Measurements from ENCODE around the gene MGARP. TPM values are rescaled to one million over a fixed set of nuclear protein-coding genes. Genes with fewer than 3 reads are reported as not detected.

MGARP gene
- polyA plus RNA-seq, 2 of the 4 experiments (the other 2 are of a cell fraction) = 1.1 to 1.4 TPM

DNA sequence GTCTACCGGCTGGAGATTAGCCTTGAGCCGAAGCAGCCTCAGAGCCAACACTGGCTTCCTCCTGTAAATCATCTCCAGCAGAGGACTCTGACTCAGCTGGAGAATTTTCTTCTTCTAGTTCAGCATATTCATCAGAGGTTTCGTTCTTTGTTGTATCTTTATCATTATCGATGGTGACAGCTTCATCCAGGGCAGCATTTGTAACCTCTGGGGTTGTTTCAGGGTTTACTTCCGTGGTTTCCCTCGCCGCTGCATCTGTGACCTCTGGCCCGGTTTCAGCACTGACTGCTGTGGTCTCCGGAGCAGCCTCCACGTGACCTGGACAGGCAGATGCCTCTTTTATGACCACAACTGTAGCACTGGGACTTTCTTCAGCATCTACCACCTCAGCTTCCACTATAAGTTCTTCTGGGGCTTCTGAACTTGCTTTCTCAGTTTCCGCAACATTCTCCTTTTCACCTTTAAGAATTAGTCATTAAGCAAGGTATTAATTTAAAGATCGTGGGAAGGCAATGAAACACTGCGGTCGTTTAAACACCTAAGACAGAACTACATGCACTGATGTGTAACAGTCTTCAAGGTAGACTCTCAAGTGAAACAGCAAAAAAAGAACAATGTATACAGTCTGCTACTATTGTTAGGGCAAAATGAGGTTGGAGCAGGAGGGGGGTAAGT, 13.3 kb downstream of the MGARP start:
- Histone ChIP-seq H3K27ac (peak overlapping the region; percentile 80 to 85), H3K4me1 (peaks cover 19% of the 10 kb centered on the region), H3K4me3 (peak overlapping the region; percentile 35), H3K9me3 (no peaks in the 10 kb centered on the region), H3K4me2 (peak overlapping the region; percentile 81)
- ATAC-seq (peak; percentile 93 to 95), FAIRE-seq (peak; percentile 32), DNase-seq (ENCODE audit: low read depth in 1 of 2, low spot score in 1 of 2) (peak; percentile 48 to 64)
- WGBS (ENCODE audit: missing lambda C conversion rate) = 8% methylated on average over 14 of the region's 14 CpGs
- no peak for TF ChIP-seq CHD2 (IDR thresholded peaks at IDR 0.05; ENCODE audit: low read length, partially characterized antibody)
- TF ChIP-seq JUN (IDR thresholded peaks at IDR 0.05) = 0 out of 5 replicates have a peak, but pooled peaks of 1 of the 2 experiments have one; percentile 23
- no peak for TF ChIP-seq FOSL2 (IDR thresholded peaks at IDR 0.05)
- no peak for TF ChIP-seq FOSL2 (CRISPR knock-in tag; IDR thresholded peaks at IDR 0.05)
- TF ChIP-seq, protein P1, sequence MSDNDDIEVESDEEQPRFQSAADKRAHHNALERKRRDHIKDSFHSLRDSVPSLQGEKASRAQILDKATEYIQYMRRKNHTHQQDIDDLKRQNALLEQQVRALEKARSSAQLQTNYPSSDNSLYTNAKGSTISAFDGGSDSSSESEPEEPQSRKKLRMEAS (IDR thresholded peaks at IDR 0.05) = peak; percentile 79
- TF ChIP-seq USF2 (IDR thresholded peaks at IDR 0.05) = peak; percentile 87
- TF ChIP-seq ZFP36 (IDR thresholded peaks at IDR 0.05; ENCODE audit: borderline replicate concordance, partially characterized antibody) = no peak
- TF ChIP-seq EP300 (IDR thresholded peaks at IDR 0.05) = no peak
- TF ChIP-seq BHLHE40 (IDR thresholded peaks at IDR 0.05; ENCODE audit: low read depth, low read length) = no peak
- TF ChIP-seq KDM1A (IDR thresholded peaks at IDR 0.05; ENCODE audit: low read depth) = no peak
- POLR2A ChIA-PET = interaction anchor here (1.0 kb wide), 1 partner anchor 89 kb away, joined by 3 read pairs; the partner anchor contains the start of gene ELF2
- CTCF ChIA-PET = interaction anchor here (1.0 to 2.3 kb wide), 4 partner anchors 28 to 35 kb away, joined by 4 to 9 read pairs (median 6); no protein-coding TSS in a partner anchor

DNA sequence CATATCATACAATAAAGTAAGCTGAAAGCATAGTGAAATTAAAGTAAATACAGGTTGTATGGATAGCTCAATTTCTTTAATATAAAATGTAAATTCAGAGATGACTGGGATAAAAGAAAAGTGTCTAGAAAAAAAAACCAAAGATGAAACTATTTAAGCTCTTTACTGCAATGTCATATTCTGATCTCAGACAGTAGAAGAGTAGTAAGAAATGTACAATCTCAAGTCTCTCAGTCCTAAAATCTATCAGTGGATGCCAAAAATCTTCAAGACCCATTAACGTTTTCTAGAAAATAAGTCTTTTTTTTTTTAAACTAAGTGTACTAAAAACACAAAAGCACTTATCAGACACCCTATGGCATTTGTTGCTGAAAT, 13.8 kb downstream of the MGARP start:
- FAIRE-seq = no peak
- peak in 1 of 2 experiments; percentile 53; a peak in 3 of 6 replicates for ATAC-seq
- peak overlapping the region; percentile 35 for H3K4me3 ChIP-seq
- TF ChIP-seq PBX3 (IDR thresholded peaks at IDR 0.05) (no peak), PHF8 (IDR thresholded peaks at IDR 0.05; ENCODE audit: borderline replicate concordance, low read depth) (no peak), RCOR1 (IDR thresholded peaks at IDR 0.05; ENCODE audit: low read depth, low read length) (no peak), HOXB13 (CRISPR knock-in tag; IDR thresholded peaks at IDR 0.05; ENCODE audit: low read depth) (no peak), TP53 (CRISPR knock-in tag; IDR thresholded peaks at IDR 0.05) (no peak), FOSL2 (IDR thresholded peaks at IDR 0.05) (no peak), FOSL2 (CRISPR knock-in tag; IDR thresholded peaks at IDR 0.05) (no peak), EP300 (IDR thresholded peaks at IDR 0.05) (no peak)
- TF ChIP-seq, protein P1 (IDR thresholded peaks at IDR 0.05) = no peak
- H3K4me1 ChIP-seq = peaks cover 19% of the 10 kb centered on the region
- peak overlapping the region; percentile 80 to 85 for H3K27ac ChIP-seq
- ChIA-PET POLR2A (interaction anchor here (1.0 kb wide), 1 partner anchor 89 kb away, joined by 3 read pairs; the partner anchor contains the start of gene ELF2), CTCF (interaction anchor here (0.7 to 2.3 kb wide), 5 partner anchors 17 to 34 kb away, joined by 3 to 7 read pairs (median 4); no protein-coding TSS in a partner anchor)
- no peaks in the 10 kb centered on the region for H3K9me3 ChIP-seq
- WGBS (ENCODE audit: missing lambda C conversion rate) = 0% methylated on average over 1 of the region's 1 CpG
- H3K4me2 ChIP-seq = peak overlapping the region; percentile 81
- DNase-seq (ENCODE audit: low read depth in 1 of 2, low spot score in 1 of 2) = no peak

DNA sequence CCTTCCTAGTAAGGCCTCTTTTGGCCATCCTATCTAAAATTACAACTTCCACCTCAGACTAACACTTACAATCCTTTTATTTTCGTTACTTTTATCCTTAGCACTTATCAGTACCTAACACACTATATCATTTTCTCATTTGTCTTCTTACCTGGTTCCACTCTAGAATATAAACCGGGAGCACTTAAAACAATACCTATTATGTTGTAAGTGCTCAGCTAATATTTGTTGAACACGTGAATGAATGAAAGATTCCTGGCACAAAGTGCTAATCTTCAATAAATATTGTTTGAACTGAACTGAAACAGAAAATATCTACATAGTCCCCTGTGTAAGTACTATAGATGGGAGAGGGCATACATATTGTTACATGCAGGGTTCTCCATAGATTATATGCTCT, 14.4 kb downstream of the MGARP start:
- ChIA-PET POLR2A (interaction anchor here (1.0 kb wide), 1 partner anchor 88 kb away, joined by 3 read pairs; the partner anchor contains the start of gene ELF2), CTCF (interaction anchor here (0.7 to 2.3 kb wide), 5 partner anchors 18 to 34 kb away, joined by 3 to 7 read pairs (median 4); no protein-coding TSS in a partner anchor)
- Histone ChIP-seq H3K4me3 (no peak overlapping the region), H3K27ac (0 out of 6 replicates have a peak overlapping the region, but pooled peaks of 1 of the 2 experiments have one; percentile 20), H3K4me2 (peak overlapping the region; percentile 81), H3K9me3 (no peaks in the 10 kb centered on the region), H3K4me1 (peaks cover 19% of the 10 kb centered on the region)
- FAIRE-seq (no peak), ATAC-seq (no peak), DNase-seq (ENCODE audit: low read depth in 1 of 2, low spot score in 1 of 2) (no peak)
- 53% methylated on average over 3 of the region's 3 CpGs for WGBS (ENCODE audit: missing lambda C conversion rate)
- TF ChIP-seq JUN (IDR thresholded peaks at IDR 0.05) (no peak), CHD2 (IDR thresholded peaks at IDR 0.05; ENCODE audit: low read length, partially characterized antibody) (no peak), ZFP36 (IDR thresholded peaks at IDR 0.05; ENCODE audit: borderline replicate concordance, partially characterized antibody) (no peak), RAD21 (conservative IDR thresholded peaks at IDR 0.05 in 1 of 2, IDR thresholded peaks at IDR 0.05 in 1 of 2) (no peak), TP53 (CRISPR knock-in tag; IDR thresholded peaks at IDR 0.05) (no peak), KDM5A (IDR thresholded peaks at IDR 0.05) (no peak), HOXB5 (CRISPR knock-in tag; IDR thresholded peaks at IDR 0.05) (no peak), BHLHE40 (IDR thresholded peaks at IDR 0.05; ENCODE audit: low read depth, low read length) (no peak), HMGXB4 (CRISPR knock-in tag; IDR thresholded peaks at IDR 0.05; ENCODE audit: borderline replicate concordance) (no peak), GATA3 (IDR thresholded peaks at IDR 0.05; ENCODE audit: borderline replicate concordance) (no peak)
- TF ChIP-seq, protein P2, sequence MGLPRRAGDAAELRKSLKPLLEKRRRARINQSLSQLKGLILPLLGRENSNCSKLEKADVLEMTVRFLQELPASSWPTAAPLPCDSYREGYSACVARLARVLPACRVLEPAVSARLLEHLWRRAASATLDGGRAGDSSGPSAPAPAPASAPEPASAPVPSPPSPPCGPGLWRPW (IDR thresholded peaks at IDR 0.05) = no peak
- TF ChIP-seq, protein P3, sequence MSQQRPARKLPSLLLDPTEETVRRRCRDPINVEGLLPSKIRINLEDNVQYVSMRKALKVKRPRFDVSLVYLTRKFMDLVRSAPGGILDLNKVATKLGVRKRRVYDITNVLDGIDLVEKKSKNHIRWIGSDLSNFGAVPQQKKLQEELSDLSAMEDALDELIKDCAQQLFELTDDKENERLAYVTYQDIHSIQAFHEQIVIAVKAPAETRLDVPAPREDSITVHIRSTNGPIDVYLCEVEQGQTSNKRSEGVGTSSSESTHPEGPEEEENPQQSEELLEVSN (IDR thresholded peaks at IDR 0.05; ENCODE audit: borderline replicate concordance, low read depth) = no peak

Measured in A549 (cell line).